ENCODE measurements around the gene C14orf119.

The C14orf119 gene

GRCh38 chr14:23062002-23062401 is 33.3 kb upstream of the C14orf119 start:
- DNase-seq: no peak

- no peak for DNase-seq
These were observed 31.7 kb upstream of the C14orf119 start for GRCh38 chr14:23063601-23064000.

- DNase-seq: no peak
These were observed 28.9 kb upstream of the C14orf119 start for GRCh38 chr14:23066368-23066767.

GRCh38 chr14:23066855-23067744 is 28.2 kb upstream of the C14orf119 start:
- no peak for DNase-seq

- DNase-seq: no peak
These were observed 27.2 kb upstream of the C14orf119 start for GRCh38 chr14:23067847-23068788.

- no peak for DNase-seq
These were observed 26.4 kb upstream of the C14orf119 start for GRCh38 chr14:23068789-23069412.

- no peak for DNase-seq
These were observed 25.9 kb upstream of the C14orf119 start for GRCh38 chr14:23069413-23069806.

GRCh38 chr14:23070262-23071129 is 24.8 kb upstream of the C14orf119 start:
- DNase-seq: no peak

GRCh38 chr14:23071244-23071920 is 23.9 kb upstream of the C14orf119 start:
- DNase-seq: no peak

- no peak for DNase-seq
These were observed 23.3 kb upstream of the C14orf119 start for GRCh38 chr14:23071921-23072539.

GRCh38 chr14:23074906-23075305 is 20.4 kb upstream of the C14orf119 start:
- DNase-seq: no peak

- no peak for DNase-seq
These were observed 18.4 kb upstream of the C14orf119 start for GRCh38 chr14:23076785-23077408.

- DNase-seq: no peak
These were observed 17.3 kb upstream of the C14orf119 start for GRCh38 chr14:23077962-23078361.

- DNase-seq: no peak
These were observed 16.6 kb upstream of the C14orf119 start for GRCh38 chr14:23078692-23079116.

- no peak for DNase-seq
These were observed 15.6 kb upstream of the C14orf119 start for GRCh38 chr14:23079716-23080115.

GRCh38 chr14:23080474-23080873 is 14.8 kb upstream of the C14orf119 start:
- DNase-seq: no peak

- no peak for DNase-seq
These were observed 9.8 kb upstream of the C14orf119 start for GRCh38 chr14:23085458-23085857.

GRCh38 chr14:23086565-23086964 is 8.7 kb upstream of the C14orf119 start:
- no peak for DNase-seq

GRCh38 chr14:23089498-23090253 is 5.6 kb upstream of the C14orf119 start:
- DNase-seq: no peak

- no peak for DNase-seq
These were observed 5.1 kb upstream of the C14orf119 start for GRCh38 chr14:23090254-23090636.

All from NCI-H2171 treated with DMSO at 0.1 percent for 48 hours (cell line).